ENCODE data around the gene MAP4. TPM values are rescaled to one million over a fixed set of nuclear protein-coding genes. Genes with fewer than 3 reads are reported as not detected.
A peak's percentile ranks its signal among the peaks of the same experiment; 100 is the strongest.

Gene MAP4
- total and polyA plus RNA-seq, 2 of the 13 experiments (the other 11 are each of a cell fraction or from before 2014, with no cell fraction given) = 33.1 to 38.7 TPM

DNA sequence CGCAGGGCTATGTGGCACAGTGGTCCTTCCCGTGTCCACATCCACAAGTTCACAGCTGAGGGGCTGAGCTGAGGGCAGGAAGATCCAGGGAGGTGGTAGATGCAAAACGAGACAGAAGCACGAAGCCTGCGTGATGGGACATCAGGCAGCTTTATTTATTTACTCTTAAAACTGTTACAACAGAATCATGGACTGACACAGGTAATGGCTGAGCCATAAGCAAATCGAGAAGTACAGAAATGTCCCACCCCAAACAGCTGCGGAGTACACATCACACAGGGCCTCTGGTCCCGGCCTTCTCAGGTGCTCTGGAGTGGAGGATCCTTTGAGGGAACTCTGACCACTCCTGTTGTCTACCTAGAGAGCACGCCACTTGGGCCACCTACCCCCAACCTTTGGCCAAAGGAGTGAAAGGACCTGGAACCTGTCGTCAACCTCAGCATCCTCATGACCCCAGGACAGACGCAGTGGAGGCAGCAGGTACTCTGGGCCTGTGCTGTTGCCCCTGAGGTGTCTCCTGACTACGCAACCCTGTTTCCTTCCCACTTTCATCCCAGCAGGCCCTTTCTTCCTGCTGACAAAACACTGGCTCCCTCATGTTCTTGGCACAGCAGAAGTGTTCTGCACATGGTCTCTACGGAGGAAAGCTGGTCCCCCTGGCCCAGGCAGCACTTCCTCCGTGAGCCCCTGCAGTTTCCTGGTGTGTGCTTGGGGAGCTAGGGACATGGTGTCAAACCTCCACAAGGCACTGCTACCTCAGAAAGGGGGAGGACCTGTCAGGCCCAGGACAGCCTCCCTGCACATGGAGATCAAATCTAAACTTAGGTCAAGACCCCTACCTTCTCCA is 165.4 kb downstream of the MAP4 start (continued):
- TF ChIP-seq, protein P1, sequence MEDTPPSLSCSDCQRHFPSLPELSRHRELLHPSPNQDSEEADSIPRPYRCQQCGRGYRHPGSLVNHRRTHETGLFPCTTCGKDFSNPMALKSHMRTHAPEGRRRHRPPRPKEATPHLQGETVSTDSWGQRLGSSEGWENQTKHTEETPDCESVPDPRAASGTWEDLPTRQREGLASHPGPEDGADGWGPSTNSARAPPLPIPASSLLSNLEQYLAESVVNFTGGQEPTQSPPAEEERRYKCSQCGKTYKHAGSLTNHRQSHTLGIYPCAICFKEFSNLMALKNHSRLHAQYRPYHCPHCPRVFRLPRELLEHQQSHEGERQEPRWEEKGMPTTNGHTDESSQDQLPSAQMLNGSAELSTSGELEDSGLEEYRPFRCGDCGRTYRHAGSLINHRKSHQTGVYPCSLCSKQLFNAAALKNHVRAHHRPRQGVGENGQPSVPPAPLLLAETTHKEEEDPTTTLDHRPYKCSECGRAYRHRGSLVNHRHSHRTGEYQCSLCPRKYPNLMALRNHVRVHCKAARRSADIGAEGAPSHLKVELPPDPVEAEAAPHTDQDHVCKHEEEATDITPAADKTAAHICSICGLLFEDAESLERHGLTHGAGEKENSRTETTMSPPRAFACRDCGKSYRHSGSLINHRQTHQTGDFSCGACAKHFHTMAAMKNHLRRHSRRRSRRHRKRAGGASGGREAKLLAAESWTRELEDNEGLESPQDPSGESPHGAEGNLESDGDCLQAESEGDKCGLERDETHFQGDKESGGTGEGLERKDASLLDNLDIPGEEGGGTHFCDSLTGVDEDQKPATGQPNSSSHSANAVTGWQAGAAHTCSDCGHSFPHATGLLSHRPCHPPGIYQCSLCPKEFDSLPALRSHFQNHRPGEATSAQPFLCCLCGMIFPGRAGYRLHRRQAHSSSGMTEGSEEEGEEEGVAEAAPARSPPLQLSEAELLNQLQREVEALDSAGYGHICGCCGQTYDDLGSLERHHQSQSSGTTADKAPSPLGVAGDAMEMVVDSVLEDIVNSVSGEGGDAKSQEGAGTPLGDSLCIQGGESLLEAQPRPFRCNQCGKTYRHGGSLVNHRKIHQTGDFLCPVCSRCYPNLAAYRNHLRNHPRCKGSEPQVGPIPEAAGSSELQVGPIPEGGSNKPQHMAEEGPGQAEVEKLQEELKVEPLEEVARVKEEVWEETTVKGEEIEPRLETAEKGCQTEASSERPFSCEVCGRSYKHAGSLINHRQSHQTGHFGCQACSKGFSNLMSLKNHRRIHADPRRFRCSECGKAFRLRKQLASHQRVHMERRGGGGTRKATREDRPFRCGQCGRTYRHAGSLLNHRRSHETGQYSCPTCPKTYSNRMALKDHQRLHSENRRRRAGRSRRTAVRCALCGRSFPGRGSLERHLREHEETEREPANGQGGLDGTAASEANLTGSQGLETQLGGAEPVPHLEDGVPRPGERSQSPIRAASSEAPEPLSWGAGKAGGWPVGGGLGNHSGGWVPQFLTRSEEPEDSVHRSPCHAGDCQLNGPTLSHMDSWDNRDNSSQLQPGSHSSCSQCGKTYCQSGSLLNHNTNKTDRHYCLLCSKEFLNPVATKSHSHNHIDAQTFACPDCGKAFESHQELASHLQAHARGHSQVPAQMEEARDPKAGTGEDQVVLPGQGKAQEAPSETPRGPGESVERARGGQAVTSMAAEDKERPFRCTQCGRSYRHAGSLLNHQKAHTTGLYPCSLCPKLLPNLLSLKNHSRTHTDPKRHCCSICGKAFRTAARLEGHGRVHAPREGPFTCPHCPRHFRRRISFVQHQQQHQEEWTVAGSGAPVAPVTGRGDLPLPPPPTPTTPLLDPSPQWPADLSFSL (CRISPR knock-in tag; IDR thresholded peaks at IDR 0.05) = no peak
- TF ChIP-seq CAMTA2 (CRISPR knock-in tag; IDR thresholded peaks at IDR 0.05; ENCODE audit: borderline replicate concordance) (no peak), NR2C2 (CRISPR knock-in tag; IDR thresholded peaks at IDR 0.05; ENCODE audit: borderline replicate concordance) (no peak), CREB1 (IDR thresholded peaks at IDR 0.05) (no peak), CREB1 (CRISPR knock-in tag; IDR thresholded peaks at IDR 0.05) (no peak), KLF12 (CRISPR knock-in tag; IDR thresholded peaks at IDR 0.05; ENCODE audit: borderline replicate concordance) (no peak), ZFY (CRISPR knock-in tag; IDR thresholded peaks at IDR 0.05) (0 out of 2 replicates have a peak, but pooled peaks have one; percentile 7), ZNF274 (CRISPR knock-in tag; IDR thresholded peaks at IDR 0.05) (no peak), SRSF1 (optimal IDR thresholded peaks at IDR 0.05; ENCODE audit: low read depth, low read length) (no peak), AGO1 (IDR thresholded peaks at IDR 0.05; ENCODE audit: low read depth, low read length, poor library complexity, severe bottlenecking) (no peak), ZNF292 (CRISPR knock-in tag; IDR thresholded peaks at IDR 0.05; ENCODE audit: borderline replicate concordance, low read depth) (no peak), HDAC2 (CRISPR knock-in tag; IDR thresholded peaks at IDR 0.05) (no peak), CBX1 (IDR thresholded peaks at IDR 0.05; ENCODE audit: low read depth) (no peak), KDM2A (CRISPR knock-in tag; IDR thresholded peaks at IDR 0.05; ENCODE audit: borderline replicate concordance, low read depth) (peak; percentile 32; the same call in 1 of the 2 replicates), HMG20A (CRISPR knock-in tag; IDR thresholded peaks at IDR 0.05; ENCODE audit: borderline replicate concordance) (no peak), NKX3-1 (CRISPR knock-in tag; IDR thresholded peaks at IDR 0.05) (no peak)
- TF ChIP-seq, protein P2, sequence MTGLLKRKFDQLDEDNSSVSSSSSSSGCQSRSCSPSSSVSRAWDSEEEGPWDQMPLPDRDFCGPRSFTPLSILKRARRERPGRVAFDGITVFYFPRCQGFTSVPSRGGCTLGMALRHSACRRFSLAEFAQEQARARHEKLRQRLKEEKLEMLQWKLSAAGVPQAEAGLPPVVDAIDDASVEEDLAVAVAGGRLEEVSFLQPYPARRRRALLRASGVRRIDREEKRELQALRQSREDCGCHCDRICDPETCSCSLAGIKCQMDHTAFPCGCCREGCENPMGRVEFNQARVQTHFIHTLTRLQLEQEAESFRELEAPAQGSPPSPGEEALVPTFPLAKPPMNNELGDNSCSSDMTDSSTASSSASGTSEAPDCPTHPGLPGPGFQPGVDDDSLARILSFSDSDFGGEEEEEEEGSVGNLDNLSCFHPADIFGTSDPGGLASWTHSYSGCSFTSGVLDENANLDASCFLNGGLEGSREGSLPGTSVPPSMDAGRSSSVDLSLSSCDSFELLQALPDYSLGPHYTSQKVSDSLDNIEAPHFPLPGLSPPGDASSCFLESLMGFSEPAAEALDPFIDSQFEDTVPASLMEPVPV (CRISPR knock-in tag; IDR thresholded peaks at IDR 0.05) = no peak
- TF ChIP-seq, protein P3, sequence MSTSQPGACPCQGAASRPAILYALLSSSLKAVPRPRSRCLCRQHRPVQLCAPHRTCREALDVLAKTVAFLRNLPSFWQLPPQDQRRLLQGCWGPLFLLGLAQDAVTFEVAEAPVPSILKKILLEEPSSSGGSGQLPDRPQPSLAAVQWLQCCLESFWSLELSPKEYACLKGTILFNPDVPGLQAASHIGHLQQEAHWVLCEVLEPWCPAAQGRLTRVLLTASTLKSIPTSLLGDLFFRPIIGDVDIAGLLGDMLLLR (CRISPR knock-in tag; IDR thresholded peaks at IDR 0.05) = 0 out of 2 replicates have a peak, but pooled peaks have one; percentile 26
- TF ChIP-seq, protein P4, sequence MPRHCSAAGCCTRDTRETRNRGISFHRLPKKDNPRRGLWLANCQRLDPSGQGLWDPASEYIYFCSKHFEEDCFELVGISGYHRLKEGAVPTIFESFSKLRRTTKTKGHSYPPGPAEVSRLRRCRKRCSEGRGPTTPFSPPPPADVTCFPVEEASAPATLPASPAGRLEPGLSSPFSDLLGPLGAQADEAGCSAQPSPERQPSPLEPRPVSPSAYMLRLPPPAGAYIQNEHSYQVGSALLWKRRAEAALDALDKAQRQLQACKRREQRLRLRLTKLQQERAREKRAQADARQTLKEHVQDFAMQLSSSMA (CRISPR knock-in tag; IDR thresholded peaks at IDR 0.05) = no peak
